Peyer's patch (tissue), 4 donors: Measurements from ENCODE around the gene TMOD2.

Experiments
- CTCF ChIP-seq, 6 experiments: fragments of 450-650 bp in 4 of 6; fragments of 200-600 bp in 2 of 6; sonication (generic) in 1 of 6; IDR thresholded peaks; one replicate each; pipeline ENCODE4 v1.5.1; 2017 to 2019; ENCODE audit warnings: antibody characterized with exemption in 6 of 6, mild to moderate bottlenecking in 3 of 6, moderate library complexity in 1 of 6
- POLR2A ChIP-seq, 2 donors: fragments of 450-650 bp; IDR thresholded peaks; one replicate each; pipeline ENCODE4 v1.5.1; 2017; ENCODE audit warnings: antibody characterized with exemption in 2 of 2, mild to moderate bottlenecking in 2 of 2, moderate library complexity in 2 of 2

- TF ChIP-seq CTCF (IDR thresholded peaks at IDR 0.05) (no peak), POLR2A (IDR thresholded peaks at IDR 0.05) (no peak)
These were observed 23.5 kb downstream of the TMOD2 start for GRCh38 chr15:51774916-51775315.
